GM12892 (cell line): ENCODE measurements around the gene SPNS2.

Experiments used
- POLR2A ChIP-seq: IDR thresholded peaks from 2 replicates; pipeline ENCODE4 v1.6.1; 2011; ENCODE audit warnings: low read depth, low read length, control low read depth
- POLR2AphosphoS5 ChIP-seq: IDR thresholded peaks from 2 replicates; pipeline ENCODE4 v1.6.1; 2011; ENCODE audit warnings: low read depth, low read length, control low read depth
- TAF1 ChIP-seq: IDR thresholded peaks from 2 replicates; pipeline ENCODE4 v1.6.1; 2011; ENCODE audit warnings: low read depth, mild to moderate bottlenecking, control low read depth, low read length, borderline replicate concordance

DNA sequence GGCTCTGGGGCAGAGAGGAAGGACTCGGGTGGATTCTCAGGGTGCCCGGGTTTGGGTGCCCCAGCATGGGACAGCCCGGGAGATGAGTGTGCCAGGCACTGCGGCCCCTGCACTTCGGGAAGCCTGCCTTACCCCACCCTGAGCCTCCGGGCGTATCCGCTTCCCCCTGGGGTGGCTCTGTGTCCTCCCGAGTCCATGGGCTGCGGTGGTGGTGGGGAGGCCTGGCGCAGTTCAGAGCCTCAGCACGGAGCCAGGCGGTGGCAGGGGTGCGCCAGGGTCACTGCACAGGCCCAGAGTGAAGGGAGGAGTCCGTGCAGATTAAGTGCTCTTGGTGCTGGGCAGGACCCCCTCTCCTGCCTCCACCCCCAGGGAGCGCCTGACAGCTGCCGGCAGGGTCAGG is 35.8 kb downstream of the SPNS2 start:
- TF ChIP-seq POLR2AphosphoS5, result no peak
- no peak for TF ChIP-seq POLR2A
- no peak for TF ChIP-seq TAF1
